ENCODE data around the gene PLPPR2. TPM values are rescaled to one million over a fixed set of nuclear protein-coding genes. Genes with fewer than 3 reads are reported as not detected.

The PLPPR2 gene
- total and polyA plus RNA-seq, 2 of the 4 experiments (the other 2 are of a cell fraction), result 3.9 to 45.2 TPM

- no peak for TF ChIP-seq RFX5 (IDR thresholded peaks at IDR 0.05; ENCODE audit: low read depth, low read length)
- peak; percentile 55 for TF ChIP-seq MXI1 (IDR thresholded peaks at IDR 0.05; ENCODE audit: borderline replicate concordance, low read depth, low read length)
Observed at GRCh38 chr19:11374433-11375142, 19.4 kb downstream of the PLPPR2 start, which contains the start of gene SWSAP1 (continued).

GRCh38 chr19:11375143-11375948 is 20.1 kb downstream of the PLPPR2 start:
- Histone ChIP-seq H3K14ac (replicated peaks; ENCODE audit: low read depth, low read length) (peak overlapping the region; percentile 69), H3K56ac (ENCODE audit: extremely low read depth, insufficient read depth, low read length) (peak overlapping the region; percentile 76; the same call in 1 of the 2 replicates), H3K9ac (ENCODE audit: low read depth, low read length) (peak overlapping the region; percentile 27), H4K5ac (ENCODE audit: low read depth, low read length) (peak overlapping the region; percentile 54), H4K91ac (ENCODE audit: insufficient read depth, low read depth, low read length) (peak overlapping the region; percentile 60), H2AFZ (replicated peaks; ENCODE audit: low read length, poor library complexity) (peak overlapping the region; percentile 98), H4K8ac (ENCODE audit: low read depth in 2 of 2, low read length in 2 of 2) (peak overlapping the region; percentile 90 to 92), H3K4ac (ENCODE audit: low read depth, low read length) (peak overlapping the region; percentile 77), H3K9me1 (ENCODE audit: insufficient read depth, low read length) (peaks cover 29% of the 10 kb centered on the region), H2BK15ac (ENCODE audit: low read depth, low read length) (peak overlapping the region; percentile 12; the same call in 1 of the 3 replicates), H3K36me3 (ENCODE audit: control insufficient read depth, insufficient read depth, low read length) (no peaks in the 10 kb centered on the region), H3K27me3 (ENCODE audit: control insufficient read depth, insufficient read depth, low read length) (no peaks in the 10 kb centered on the region), H4K20me1 (ENCODE audit: insufficient read depth, low read length) (peaks cover 11% of the 10 kb centered on the region; the same call in 1 of the 2 replicates), H2AK9ac (replicated peaks; ENCODE audit: low read depth, low read length, poor library complexity) (peak overlapping the region; percentile 88), H3K4me2 (ENCODE audit: low read depth, low read length) (peak overlapping the region; percentile 72), H2AK5ac (ENCODE audit: low read depth, low read length) (peak overlapping the region; percentile 49; the same call in 1 of the 2 replicates), H3K27ac (ENCODE audit: insufficient read depth, low read length) (peak overlapping the region; percentile 72), H3K18ac (ENCODE audit: low read depth, low read length) (peak overlapping the region; percentile 2), H2BK120ac (ENCODE audit: low read depth, low read length) (peak overlapping the region; percentile 33; the same call in 1 of the 2 replicates), H3K23ac (ENCODE audit: low read depth, low read length) (peak overlapping the region; percentile 74; the same call in 1 of the 2 replicates), H2BK20ac (ENCODE audit: low read depth, low read length) (peak overlapping the region; percentile 23), H3K9me3 (ENCODE audit: control insufficient read depth, insufficient read depth, low read length) (no peaks in the 10 kb centered on the region), H3K79me1 (ENCODE audit: low read depth in 1 of 2, low read length in 2 of 2) (peaks cover 6 to 34% of the 10 kb centered on the region in 2 experiments), H3K4me1 (ENCODE audit: control insufficient read depth, insufficient read depth, low read length) (peaks cover 22% of the 10 kb centered on the region), H2BK5ac (ENCODE audit: low read depth, low read length, poor library complexity, severe bottlenecking) (peak overlapping the region; percentile 59), H3K4me3 (ENCODE audit: insufficient read depth, low read depth, low read length) (peak overlapping the region; percentile 28)
- in situ Hi-C loops (cut with MboI; ENCODE audit: low sequenced_read_pairs), result no loop called here
- 60% methylated on average over 9 of the region's 27 CpGs; no CpG with 5 or more reads in 1 of the 2 experiments for WGBS, 2 experiments (ENCODE audit: extremely low coverage in 2 of 2, insufficient read length in 1 of 2)
- intact Hi-C loops (cut with micrococcal nuclease), result loop anchor here (2.0 kb wide), 2 partner anchors 59 to 83 kb away; partner anchors contain the start of genes ODAD3 and PRKCSH
- ATAC-seq (ENCODE audit: low read depth) (no peak), DNase-seq (no peak)
- POLR2A ChIA-PET (ENCODE audit: unreplicated experiment), result interaction anchor here (0.6 kb wide), 1 partner anchor 102 kb away, joined by 4 read pairs; no protein-coding TSS in a partner anchor
- CTCF ChIA-PET, result interaction anchor here (0.6 to 1.5 kb wide), 5 partner anchors 8 to 161 kb away, joined by 3 to 5 read pairs (median 3); partner anchors contain the start of gene PRKCSH
- BruUV-seq (replicated peaks), result no TSS peak
- dilution Hi-C loops (cut with HindIII; ENCODE audit: low sequenced_read_pairs, unreplicated experiment), result no loop called here
- TF ChIP-seq RAD21 (IDR thresholded peaks at IDR 0.05; ENCODE audit: low read length) (no peak), BHLHE40 (IDR thresholded peaks at IDR 0.05; ENCODE audit: low read depth, low read length) (no peak), ELK1 (IDR thresholded peaks at IDR 0.05; ENCODE audit: borderline replicate concordance, low read depth, low read length) (no peak), POLR2A (IDR thresholded peaks at IDR 0.05; ENCODE audit: low read depth, low read length) (no peak), SMC3 (IDR thresholded peaks at IDR 0.05; ENCODE audit: low read depth, low read length) (no peak), CTCF (conservative IDR thresholded peaks at IDR 0.05; ENCODE audit: low read depth, low read length) (no peak), CHD1 (IDR thresholded peaks at IDR 0.05; ENCODE audit: low read depth, low read length) (no peak), CEBPB (IDR thresholded peaks at IDR 0.05; ENCODE audit: low read depth, low read length) (no peak), MAZ (IDR thresholded peaks at IDR 0.05; ENCODE audit: borderline replicate concordance, low read depth, low read length) (no peak), RFX5 (IDR thresholded peaks at IDR 0.05; ENCODE audit: low read depth, low read length) (no peak)
